Retina (tissue), 1 donor: Measurements from ENCODE around the gene ZCCHC8.
"Not testable (repeated sequence)": the region's sequence is repeated elsewhere in the genome, so short reads cannot be mapped to it uniquely, and the experiment has no call there.

ENCODE experiments used
- DNase-seq: peaks from one replicate; pipeline ENCODE4 v3.0.0-alpha.2; 2016

ZCCHC8 gene

DNA sequence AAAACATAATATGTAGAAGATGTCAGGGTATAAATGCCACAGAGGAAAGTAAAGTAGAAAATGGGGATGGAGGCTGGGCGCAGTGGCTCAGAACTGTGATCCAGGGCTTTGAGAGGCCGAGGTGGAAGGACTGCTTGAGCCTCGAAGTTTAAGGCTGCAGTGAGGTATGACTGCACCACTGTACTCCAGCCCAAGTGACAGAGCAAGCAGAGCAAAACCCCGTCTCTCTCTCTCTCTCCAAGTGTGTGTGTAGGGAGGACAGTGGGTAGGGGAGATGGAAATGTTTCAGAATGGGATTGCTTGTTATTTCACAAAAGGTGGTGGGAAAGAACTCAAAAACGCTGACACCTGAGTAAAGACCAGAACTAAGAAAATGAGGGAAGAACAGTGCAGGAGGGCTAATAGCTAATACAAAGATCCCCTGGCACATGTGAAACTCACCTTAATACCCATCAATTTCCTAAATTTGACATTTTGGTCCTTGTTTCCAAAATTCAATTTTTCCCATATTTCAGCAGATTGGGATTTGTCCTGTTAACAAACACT lies 5.7 kb upstream of the ZCCHC8 start:
- no peak for DNase-seq

DNA sequence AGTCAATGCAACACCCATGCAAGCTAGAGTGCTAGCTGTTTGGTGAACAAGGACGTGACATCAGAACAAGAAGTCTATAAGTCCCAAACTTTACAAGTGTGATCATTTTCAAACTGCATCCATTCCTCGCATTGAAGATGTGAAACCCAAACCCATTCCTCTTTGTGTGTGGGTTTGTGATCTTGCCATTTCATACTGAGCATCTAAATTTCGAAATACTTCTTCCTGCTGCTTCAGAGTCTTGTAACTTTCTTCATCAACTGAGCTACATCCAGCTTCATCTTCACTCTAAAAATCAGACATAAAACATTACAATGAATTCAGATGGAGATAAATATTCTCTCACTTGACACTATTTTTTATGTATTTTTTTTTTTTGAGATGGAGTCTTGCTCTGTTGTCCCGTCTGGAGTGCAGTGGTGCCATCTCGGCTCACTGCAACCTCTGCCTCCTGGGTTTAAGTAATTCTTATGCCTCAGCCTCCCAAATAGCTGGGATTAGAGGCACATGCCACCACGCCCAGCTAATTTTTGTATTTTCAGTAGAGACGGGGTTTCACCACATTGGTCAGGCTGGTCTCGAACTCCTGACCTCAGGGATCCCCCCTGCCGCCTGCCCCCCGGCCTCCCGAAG lies 4.8 kb upstream of the ZCCHC8 start:
- DNase-seq: no peak

DNA sequence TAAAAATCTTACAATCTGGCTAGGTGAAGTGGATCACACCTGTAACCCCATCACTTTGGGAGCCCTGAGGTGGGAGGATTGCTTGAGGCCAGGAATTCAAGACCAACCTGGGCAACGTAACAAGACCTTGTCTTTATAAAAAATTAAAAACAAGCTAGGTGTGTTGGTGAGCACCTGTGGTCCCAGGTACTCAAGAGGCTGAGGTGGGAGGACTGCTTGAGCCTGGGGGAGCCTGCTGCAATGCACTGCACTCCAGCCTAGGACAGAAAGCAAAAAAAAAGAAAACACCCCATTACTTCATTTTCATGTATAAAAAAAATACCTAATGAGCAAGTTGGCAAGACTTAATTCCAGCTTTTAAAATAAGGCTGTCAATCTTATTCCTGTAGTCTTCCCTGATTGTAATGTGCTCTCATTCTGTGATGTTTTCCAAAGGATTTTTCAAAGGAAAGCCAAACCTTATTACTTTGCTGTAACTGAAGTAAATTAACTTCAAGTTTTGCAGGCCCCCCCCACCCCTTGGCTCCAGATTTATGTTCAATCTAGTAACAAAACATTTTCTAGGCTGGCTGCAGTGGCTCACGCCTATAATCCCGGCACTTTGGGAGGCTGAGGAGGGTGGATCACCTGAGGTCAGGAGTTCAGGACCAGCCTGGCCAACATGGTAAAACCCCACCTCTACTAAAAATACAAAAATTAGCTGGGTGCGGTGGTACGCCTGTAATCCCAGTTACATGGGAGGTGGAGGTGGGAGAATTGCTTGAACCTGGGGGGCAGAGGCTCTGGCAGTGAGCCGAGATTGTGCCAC lies 3.3 kb upstream of the ZCCHC8 start:
- DNase-seq: no peak

DNA sequence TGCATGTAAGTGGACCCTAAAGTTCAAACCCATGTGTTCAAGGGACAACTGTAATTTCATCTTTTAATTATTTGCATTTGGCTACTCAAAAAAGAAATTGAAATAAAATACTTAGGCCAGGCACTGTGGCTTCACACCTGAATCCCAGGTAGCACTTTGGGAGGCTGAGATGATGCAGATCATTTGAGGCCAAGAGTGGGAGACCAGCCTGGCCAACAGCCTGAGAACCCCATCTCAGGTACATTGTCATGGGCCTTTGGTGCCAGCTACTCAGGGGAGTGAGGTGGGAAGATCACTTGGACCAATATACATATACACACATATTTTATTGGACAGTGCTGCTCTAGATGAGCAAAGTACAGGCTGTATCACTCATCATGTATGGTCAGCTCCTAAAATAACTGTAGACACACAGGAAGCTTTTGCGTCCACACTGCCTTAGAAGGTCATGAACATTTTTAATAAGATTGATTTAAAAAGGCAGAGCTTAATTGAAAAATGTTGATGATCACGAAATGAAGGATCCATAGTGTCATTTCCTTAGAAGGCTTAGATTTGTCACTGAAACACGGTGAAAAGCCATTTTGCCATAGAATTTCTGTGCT lies 2.5 kb upstream of the ZCCHC8 start:
- no peak for DNase-seq

DNA sequence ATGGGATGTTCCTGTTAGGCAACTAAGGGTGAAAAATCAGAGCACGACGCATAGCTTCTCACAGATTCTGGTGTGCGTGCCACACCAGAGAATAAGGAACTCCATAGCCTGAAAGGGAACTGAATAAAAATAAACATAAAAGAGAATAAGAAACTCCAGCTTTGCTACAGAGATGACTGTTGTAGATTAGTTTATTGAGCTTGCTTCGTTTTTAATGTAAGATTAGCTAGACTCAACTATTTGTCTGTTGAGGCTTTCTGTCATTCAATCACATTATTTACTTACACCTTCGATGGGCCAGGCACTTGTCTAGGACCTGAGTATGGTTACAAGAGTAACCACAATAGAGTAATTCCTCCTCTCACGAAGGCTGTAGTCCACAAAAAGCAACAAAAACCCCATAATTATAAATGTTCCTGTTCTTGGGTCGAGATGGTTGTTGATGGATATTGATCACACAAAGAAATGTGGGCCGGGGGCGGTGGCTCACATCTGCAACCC lies 807 bp upstream of the ZCCHC8 start:
- no peak for DNase-seq

DNA sequence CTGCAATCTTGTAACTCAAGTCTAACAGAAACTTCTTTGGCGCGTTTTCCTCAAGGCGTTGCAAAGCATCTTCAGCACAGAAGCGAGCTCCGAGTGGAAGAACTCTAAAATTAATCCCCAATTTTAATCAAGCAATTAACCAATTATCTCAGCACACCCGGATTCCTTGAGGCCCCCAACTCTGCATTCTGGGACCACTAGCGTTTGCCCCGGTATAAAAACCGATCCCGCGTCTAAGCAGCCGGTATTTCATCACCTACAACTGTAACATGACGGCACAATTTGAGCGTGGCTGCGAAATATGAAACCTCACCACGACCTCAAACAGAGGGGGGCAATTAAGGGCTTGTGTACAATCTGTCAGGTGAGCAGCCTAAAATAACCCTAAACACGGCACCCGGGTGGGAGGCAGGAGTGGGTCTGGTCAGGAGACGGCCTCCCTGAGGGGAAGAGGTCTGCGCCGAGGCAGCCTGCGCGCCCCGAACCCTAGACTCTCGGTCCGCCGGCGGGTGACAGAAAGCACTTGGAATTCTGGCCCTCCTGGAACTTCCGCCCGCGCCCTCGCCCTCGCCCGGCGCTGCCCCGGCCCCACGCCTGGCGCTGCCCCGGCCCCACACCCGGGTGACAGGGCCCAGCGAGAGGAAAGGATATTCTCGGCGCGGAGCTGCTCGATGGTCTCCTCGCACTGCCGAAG lies 594 bp downstream of the ZCCHC8 start:
- peak; percentile 83 for DNase-seq

DNA sequence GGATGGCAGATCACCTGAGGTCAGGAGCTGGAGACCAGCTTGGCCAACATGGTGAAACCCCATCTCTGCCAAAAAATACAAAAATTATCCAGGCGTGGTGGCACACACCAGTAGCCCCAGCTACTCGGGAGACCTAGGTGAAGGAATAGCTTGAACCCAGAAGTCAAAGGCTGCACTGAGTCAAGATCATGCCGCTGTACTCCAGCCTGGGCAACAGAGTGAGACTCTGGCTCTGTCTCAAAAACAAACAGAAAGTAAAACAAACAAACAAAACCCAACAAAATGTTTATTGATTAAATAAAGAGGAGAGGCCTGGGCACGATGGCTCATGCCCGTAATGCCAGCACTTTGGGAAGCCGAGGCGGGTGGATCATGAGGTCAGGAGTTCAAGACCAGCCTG lies 5.5 kb downstream of the ZCCHC8 start:
- DNase-seq: no peak

DNA sequence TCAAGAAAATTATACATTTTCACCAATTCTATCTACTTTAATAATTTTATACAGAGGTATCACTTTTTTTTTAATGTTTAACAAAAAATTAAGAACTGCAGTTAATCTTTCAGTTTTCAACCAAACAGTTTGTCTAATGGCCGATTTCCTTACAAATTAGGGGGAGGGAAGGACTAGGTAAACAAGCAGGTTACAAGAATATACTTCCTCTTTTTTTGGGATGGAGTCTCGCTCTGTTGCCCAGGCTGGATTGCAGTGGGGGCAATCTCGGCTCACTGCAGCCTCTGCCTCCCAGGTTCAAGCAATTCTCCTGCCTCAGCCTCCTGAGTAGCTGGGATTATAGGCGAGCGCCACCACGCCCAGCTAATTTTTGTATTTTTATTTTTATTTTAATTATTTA lies 7.5 kb downstream of the ZCCHC8 start:
- not testable (repeated sequence) for DNase-seq

DNA sequence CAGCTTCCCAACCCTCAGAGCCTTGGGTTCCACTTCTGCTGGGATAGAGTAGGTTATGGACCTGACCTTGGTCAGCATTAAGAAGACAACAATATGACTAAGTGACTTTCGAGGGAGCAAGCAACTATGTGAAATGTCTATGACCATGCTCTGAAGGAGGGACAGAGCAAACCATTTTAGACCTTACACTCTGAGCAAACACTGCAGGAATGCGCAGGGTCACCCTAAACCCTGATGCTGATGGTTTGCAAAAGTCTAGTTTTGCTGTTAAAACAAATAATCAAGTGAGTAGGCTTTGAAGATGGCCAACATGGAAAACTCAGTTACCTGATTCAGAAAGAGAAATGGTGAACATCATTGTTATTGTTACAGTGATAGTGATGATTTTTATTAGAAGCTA lies 8.7 kb downstream of the ZCCHC8 start:
- DNase-seq: no peak

DNA sequence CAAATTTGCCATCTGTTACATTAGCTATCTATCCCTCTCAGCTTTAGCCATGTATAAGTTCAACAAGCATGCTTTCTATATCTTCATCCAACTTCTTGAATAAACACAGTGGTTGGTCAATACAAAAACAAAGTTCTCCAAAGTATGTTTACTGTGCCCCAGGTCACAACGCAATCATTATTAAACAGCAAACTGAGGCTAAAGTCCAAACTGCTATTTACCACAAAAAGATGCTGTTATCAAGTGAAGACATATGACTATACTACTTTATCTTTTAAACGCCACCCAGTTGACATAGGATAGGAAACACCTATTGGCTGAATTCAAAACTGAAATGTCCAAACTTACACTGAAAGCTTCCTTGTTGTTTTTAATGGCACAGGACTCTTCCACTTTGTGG lies 11.7 kb downstream of the ZCCHC8 start:
- no peak for DNase-seq

DNA sequence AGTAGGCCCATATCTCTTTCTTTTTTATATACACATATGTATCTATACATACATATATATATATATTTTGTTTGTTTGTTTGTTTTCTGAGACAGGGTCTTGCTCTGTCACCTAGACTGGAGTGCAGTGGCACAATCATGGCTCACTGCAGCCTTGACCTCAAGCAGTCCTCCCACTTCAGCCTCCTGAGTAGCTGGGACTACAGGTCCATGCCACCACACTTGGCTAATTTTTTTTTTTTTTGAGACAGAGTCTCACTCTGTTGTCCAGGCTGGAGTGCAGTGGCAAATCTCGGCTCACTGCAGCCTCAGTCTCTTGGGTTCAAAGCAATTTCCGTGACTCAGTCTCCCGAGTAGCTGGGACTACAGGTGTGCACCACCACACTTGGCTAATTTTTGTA lies 12.9 kb downstream of the ZCCHC8 start:
- DNase-seq: not testable (repeated sequence)

DNA sequence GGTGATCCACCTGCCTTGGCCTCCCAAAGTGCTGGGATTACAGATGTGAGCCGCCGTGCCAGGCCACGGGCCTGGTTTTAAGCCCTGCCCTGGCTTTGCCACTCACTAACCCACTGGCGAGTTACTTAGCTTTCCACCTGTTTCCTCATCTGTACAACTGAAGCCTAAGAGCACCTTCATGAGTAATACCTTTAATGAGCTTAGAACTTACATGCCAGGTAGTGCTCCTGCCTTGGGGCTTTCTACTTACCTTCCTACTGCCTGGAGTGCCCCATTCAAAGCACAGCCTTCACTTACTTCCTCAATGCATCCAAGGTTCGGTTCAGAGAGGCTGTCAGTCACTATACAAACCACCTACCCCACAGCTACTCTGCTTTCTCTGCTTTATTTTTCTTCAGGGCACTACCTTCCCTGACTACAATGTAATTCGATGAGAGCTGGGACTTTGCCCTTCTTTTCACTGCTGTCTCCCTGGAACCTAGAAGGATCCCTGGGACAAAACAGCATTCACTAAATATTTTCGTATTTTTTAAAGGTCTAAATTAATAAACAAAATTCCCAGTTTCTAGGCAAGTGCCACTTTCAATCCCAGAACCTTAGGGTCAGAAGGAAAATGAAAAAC lies 13.8 kb downstream of the ZCCHC8 start:
- DNase-seq: no peak

DNA sequence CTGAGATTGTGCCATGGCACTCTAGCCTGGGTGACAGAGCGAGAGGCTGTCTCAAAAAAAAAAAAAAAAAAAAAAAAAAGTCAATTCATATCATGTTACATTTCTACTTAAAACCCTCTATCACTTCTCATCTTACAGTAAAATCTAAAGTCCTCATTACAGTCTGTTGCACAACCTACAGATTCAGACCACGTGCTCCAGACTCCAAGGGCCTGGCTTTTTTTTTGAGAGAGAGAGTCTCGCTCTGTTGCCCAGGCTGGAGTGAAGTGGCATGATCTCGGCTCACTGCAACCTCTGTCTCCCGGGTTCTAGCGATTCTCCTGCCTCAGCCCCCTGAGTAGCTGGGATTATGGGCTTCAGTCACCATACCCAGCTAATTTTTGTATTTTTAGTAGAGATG lies 14.4 kb downstream of the ZCCHC8 start:
- not testable (repeated sequence) for DNase-seq

DNA sequence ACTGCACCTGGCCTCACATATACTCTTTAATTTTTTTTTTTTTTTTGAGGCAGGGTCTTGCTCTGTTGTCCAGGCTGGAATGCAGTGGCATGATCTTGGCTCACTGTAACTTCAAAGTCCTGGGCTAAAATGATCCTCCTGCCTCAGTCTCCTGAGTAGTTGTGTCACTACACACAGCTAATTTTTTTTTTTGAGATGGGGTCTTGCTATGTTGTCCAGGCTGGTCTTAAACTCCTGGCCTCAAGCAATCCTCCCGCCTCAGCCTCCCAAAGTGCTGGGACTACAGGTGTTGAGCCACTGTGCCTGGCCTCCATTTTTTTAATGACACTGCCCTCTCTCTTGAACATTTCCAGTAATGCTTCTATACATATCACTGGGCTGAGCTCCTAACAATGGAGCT lies 16.3 kb downstream of the ZCCHC8 start:
- not testable (repeated sequence) for DNase-seq

DNA sequence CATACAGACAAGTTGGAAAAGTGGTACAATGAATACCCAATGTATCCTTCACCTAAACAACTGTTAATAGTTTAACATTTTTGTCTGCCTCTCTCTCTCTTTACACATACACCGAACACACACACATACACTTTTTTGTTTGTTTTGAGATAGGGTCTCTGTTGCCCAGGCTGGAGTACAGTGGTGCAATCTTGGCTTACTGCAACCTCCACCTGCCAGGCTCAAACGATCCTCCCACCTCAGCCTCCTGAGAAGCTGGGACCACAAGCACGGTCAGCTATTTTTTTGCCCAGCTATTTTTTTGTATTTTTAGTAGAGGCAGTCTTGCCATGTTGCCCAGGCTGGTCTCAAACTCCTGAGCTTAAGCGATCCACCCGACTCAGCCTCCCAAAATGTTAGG lies 16.8 kb downstream of the ZCCHC8 start:
- DNase-seq: no peak

DNA sequence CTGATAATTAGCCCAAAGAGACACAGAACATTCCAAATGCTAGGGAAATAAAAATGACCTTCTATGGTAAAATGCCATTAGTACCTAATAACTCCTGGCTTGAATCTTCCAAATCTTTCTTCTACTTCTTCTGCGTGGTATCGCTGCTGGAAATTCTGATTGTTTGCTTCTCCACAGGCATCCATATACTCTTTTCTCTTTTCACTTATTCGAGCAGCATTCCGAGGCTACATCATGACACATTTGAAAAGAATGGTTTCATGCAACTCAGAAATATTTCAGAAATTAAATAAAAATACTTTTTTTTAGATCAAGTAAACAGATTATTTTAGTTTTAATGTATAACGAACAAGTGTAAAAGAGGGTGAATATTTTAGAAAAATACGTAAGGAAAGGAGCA lies 18.9 kb downstream of the ZCCHC8 start:
- no peak for DNase-seq

DNA sequence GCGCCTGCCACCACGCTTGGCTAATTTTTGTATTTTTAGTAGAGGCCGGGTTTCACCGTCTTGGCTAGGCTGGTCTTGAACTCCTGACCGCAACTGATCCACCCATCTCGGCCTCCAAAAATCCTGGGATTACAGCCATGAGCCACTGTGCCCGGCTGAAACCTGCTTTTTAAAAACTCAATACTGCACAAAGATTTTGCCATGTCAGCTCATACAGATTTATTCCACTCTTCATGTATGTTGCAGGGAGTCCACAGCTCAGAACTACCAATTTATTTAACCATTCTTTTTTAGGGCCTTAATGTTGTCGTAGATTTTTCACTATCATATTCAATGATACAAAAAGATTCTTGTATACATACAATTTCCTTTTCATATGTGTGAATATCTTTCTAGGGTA lies 20.0 kb downstream of the ZCCHC8 start:
- DNase-seq: no peak

DNA sequence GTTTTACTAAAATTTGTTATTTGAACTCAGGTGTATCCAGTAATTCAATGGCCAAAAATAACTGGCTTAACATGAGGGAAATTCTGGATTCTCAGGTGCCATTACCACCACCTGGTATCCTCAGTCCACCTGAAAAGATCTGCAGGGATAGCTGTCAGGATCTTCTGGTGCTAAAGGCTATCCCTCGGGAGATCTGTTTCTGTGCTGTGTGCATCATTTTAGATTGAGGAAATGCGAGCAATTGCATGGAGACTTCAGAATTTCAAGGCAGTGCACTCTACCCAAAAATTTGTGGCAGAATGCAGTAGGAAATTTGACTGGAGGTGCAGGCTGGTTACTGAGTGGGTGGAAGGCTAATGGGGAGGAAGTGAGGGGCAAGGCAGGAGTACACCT lies 26.4 kb downstream of the ZCCHC8 start:
- no peak for DNase-seq

DNA sequence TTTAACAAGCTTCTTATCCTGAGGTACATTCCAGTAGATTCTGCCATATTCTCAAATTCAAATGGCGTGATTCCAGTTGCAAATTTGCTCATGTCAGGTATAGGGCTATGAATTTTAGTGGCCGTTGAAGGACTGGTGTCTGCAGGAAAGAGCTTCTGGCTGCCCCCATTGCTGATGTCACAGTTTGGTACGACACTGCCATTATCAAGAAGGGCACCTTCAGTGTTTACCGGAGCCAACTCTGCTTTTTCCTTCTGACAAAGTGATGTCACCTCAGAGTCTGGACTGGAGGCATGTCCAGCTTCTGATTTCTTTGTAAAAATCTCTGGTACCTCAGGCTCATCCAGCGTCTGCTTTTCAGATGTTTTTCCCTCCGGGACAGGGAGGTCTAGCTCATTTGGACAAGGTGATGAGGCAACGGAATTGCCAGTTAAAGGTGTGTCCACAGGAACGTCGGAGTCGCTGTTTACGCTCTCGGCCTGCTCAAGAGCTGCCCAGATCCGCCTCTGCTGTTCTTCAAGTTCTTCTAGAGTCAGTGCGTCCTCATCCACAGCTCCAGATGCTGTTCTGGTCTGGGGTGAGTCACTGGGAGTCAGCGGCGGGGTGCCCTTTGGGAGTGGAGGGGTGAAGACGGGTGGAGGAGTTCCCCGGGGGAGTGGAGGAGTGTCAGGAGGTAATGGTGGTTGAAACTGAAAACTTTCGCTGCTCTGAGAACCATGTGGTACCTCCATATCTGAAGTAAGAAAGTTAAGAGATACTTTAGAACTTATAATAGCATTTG lies 27.0 kb downstream of the ZCCHC8 start:
- DNase-seq: no peak

DNA sequence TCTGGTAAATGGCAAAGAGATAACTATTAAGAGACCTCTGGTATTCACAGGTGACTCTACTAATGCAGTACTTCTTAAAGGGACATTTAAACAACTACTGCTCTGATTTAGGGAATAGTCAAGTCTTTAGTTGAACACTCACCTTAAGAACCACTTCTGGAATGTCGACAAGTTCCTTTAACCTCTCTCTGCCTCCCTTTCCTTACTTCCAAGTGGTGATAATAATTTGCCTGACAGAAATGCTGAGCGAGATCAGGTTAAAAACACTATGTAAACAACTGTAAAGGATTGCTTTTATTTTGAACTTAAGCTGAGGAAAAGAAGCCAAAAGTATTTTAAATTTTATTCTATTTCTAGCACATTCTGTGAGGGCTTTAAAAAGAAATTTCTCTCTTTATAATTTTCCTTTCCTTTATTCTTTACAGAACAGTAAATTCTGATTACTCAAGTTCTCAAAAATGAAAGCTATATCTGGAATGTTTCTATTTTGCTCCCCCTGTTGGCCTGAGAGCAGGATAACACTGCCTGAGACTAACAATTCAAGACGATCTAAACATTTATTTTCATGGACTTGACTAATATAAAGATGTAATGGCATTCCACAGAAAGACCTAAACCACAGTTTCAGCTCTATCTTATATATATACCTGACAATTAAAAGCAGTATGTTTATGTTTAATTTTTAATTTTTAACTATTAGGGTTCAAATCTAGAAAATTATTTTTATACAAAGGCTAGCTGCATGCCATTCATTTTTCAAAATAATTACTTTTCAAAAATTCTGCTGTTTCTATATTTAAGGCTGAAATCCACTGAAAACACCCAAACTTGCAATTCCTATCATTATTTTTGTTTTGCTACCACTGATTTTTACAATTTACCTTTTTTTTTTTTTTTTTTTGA lies 29.2 kb downstream of the ZCCHC8 start:
- peak; percentile 4 for DNase-seq

DNA sequence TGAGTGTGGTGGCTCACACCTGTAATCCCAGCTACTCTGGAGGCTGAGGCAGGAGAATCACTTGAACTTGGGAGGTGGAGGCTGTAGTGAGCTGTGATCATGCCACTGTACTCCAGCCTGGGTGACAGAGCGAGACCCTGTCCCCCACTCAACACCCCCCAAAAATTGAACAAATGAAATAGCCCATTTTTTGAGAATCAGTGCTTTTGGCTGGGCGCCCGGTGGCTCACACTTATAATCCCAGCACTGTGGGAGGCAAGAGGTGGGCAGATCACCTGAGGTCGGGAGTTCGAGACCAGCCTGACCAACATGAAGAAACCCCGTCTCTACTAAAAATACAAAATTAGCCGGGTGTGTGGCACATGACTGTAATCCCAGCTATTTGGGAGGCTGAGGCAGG lies 30.2 kb downstream of the ZCCHC8 start:
- not testable (repeated sequence) for DNase-seq
